T-helper 17 cell (primary cell): ENCODE data around the gene CDA. TPM values are rescaled to one million over a fixed set of nuclear protein-coding genes. Genes with fewer than 3 reads are reported as not detected.

Source experiments
- ATAC-seq: fragments of 150-1000 bp; cut with Tn5 transposase; 2 replicates; pipeline ENCODE4 v1.10.0; 2021; ENCODE audit warnings: mild to moderate bottlenecking, moderate library complexity
- DNase-seq, 3 donors: peaks; one replicate each; pipeline versions ENCODE4 v3.0.0 to v3.0.0-alpha.2; 2020 to 2021
- H3K9me3 ChIP-seq: one replicate; pipeline ENCODE4 v1.7.0; 2013; ENCODE audit warnings: low read length, mild to moderate bottlenecking; ENCODE audit not compliant: control insufficient read depth, poor library complexity, severe bottlenecking
- H3K27ac Mint-ChIP-seq: one replicate; pipeline ENCODE4 v1.8.0; 2022; ENCODE audit warnings: mild to moderate bottlenecking, moderate library complexity, mixed read lengths
- H3K27me3 Mint-ChIP-seq: one replicate; pipeline ENCODE4 v1.8.0; 2022; ENCODE audit warnings: mixed read lengths
- H3K36me3 Mint-ChIP-seq: one replicate; pipeline ENCODE4 v1.8.0; 2022; ENCODE audit warnings: low read depth, mixed read lengths
- H3K4me1 Mint-ChIP-seq: one replicate; pipeline ENCODE4 v1.8.0; 2022; ENCODE audit warnings: mild to moderate bottlenecking, mixed read lengths
- H3K4me3 Mint-ChIP-seq: one replicate; pipeline ENCODE4 v1.8.0; 2022; ENCODE audit warnings: mild to moderate bottlenecking, moderate library complexity, mixed read lengths
- total RNA-seq, 4 donors: library from RNA in 2 of 4; stranded (reverse) in 2 of 4; gene quantifications; one replicate each; pipeline ENCODE4 v1.2.3 and lab custom pipeline; 2022 to 2026

The CDA gene
- total RNA-seq, 2 donors from 2014 or later, result 1.1 TPM; not detected in 1

DNA sequence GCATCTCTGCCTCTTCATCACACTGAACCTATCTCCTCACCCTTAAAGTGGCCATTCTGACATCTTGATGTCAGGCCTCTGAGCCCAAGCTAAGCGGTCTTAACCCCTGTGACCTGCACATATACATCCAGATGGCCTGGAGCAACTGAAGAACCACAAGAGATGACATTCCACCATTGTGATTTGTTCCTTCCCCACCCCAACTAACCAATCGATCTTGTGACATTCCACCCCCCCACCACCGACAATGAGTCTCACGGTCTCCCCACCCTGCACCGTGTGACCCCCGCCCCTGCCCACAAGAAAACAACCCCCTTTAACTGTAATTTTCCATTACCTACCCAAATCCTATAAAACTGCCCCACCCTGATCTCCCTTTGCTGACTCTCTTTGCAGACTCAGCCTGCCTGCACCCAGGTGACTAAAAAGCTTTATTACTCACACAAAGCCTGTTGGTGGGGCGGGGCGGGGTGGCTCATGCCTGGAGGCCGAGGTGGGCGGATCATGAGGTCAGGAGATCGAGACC, 23.4 kb downstream of the CDA start:
- Mint-ChIP-seq H3K4me3 (no peak overlapping the region), H3K27me3 (peaks cover 42% of the 10 kb centered on the region), H3K36me3 (no peaks in the 10 kb centered on the region), H3K27ac (no peak overlapping the region), H3K4me1 (no peaks in the 10 kb centered on the region)
- DNase-seq (no peak), ATAC-seq (no peak)
- no peaks in the 10 kb centered on the region for H3K9me3 ChIP-seq

DNA sequence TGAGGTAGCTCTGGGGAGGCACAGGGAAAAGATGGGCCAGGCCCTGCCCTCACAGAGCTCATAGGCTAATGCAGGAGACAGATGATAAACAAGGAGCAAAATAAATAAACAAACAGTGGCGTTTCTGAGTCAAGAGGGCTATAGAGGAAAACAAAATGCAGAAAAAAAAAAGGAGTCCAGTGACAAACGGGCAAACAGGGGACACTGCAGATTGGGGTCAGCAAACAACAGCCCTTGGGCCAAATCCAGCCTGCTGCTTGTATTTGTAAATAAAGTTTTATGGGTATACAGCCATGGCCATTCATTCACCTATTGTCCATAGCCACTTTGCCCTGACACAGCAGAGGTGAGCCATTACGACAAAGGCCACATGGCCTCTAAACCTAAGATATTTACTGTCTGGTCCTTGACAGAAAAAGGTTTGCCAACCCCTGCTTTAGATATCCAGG, 25.3 kb downstream of the CDA start:
- ATAC-seq (no peak), DNase-seq (no peak)
- peaks cover 41% of the 10 kb centered on the region for H3K27me3 Mint-ChIP-seq
- H3K4me1 Mint-ChIP-seq, result peaks cover 3% of the 10 kb centered on the region
- no peaks in the 10 kb centered on the region for H3K36me3 Mint-ChIP-seq
- no peaks in the 10 kb centered on the region for H3K9me3 ChIP-seq
- no peak overlapping the region for H3K27ac Mint-ChIP-seq
- no peak overlapping the region for H3K4me3 Mint-ChIP-seq

- Mint-ChIP-seq H3K4me1 (peaks cover 3% of the 10 kb centered on the region), H3K36me3 (no peaks in the 10 kb centered on the region), H3K4me3 (no peak overlapping the region), H3K27ac (no peak overlapping the region), H3K27me3 (peaks cover 49% of the 10 kb centered on the region)
- H3K9me3 ChIP-seq, result no peaks in the 10 kb centered on the region
- DNase-seq (no peak), ATAC-seq (no peak)
Measured at GRCh38 chr1:20615946-20616846, 27.3 kb downstream of the CDA start.

GRCh38 chr1:20616847-20617487, 28.1 kb downstream of the CDA start:
- no peaks in the 10 kb centered on the region for H3K9me3 ChIP-seq
- ATAC-seq, result no peak
- Mint-ChIP-seq H3K27me3 (peaks cover 47% of the 10 kb centered on the region), H3K4me1 (peaks cover 3% of the 10 kb centered on the region), H3K4me3 (no peak overlapping the region), H3K27ac (no peak overlapping the region), H3K36me3 (no peaks in the 10 kb centered on the region)
- no peak for DNase-seq

DNA sequence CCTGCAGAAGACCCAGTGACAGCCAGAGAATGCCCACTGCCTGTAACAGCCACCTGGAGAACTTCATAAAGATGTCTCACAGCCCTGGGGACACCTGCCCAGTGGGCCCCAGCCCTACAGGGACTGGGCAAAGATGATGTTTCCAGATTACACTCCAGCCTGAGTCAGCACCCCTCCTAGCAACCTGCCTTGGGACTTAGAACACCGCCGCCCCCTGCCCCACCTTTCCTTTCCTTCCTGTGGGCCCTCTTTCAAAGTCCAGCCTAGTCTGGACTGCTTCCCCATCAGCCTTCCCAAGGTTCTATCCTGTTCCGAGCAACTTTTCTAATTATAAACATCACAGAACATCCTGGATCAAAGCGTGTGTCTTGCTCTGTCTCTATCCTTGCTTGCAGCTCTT, 29.7 kb downstream of the CDA start:
- H3K27me3 Mint-ChIP-seq, result peaks cover 42% of the 10 kb centered on the region
- H3K4me3 Mint-ChIP-seq, result no peak overlapping the region
- ATAC-seq, result no peak
- DNase-seq, result no peak
- H3K9me3 ChIP-seq, result no peaks in the 10 kb centered on the region
- peaks cover 3% of the 10 kb centered on the region for H3K4me1 Mint-ChIP-seq
- no peak overlapping the region for H3K27ac Mint-ChIP-seq
- H3K36me3 Mint-ChIP-seq, result no peaks in the 10 kb centered on the region

DNA sequence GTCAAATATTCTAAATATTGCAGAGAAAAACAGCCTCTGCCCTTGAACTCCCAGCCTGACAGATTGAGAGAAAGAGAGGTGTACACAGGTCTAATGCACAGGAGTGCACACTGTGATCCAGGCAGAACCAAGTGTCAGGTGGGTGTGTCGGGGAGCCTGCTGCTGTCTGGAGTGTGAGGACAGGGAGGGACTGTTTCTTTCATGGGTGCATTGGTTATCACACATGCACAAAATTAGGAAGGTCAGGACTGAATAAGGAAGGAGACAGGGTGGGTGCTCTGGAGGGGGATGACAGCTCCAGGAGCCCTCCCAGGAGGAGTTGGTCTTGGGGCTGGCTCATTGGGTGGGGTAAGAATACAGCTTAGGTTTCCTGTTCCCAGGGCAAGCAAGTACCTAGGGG, 31.1 kb downstream of the CDA start:
- no peak for DNase-seq
- peaks cover 3% of the 10 kb centered on the region for H3K4me1 Mint-ChIP-seq
- H3K36me3 Mint-ChIP-seq, result no peaks in the 10 kb centered on the region
- H3K9me3 ChIP-seq, result no peaks in the 10 kb centered on the region
- peaks cover 33% of the 10 kb centered on the region for H3K27me3 Mint-ChIP-seq
- ATAC-seq, result no peak
- no peak overlapping the region for H3K27ac Mint-ChIP-seq
- no peak overlapping the region for H3K4me3 Mint-ChIP-seq

GRCh38 chr1:20621012-20621411, 32.1 kb downstream of the CDA start:
- Mint-ChIP-seq H3K4me1 (peaks cover 3% of the 10 kb centered on the region), H3K27ac (no peak overlapping the region), H3K27me3 (peaks cover 33% of the 10 kb centered on the region), H3K36me3 (no peaks in the 10 kb centered on the region), H3K4me3 (no peak overlapping the region)
- no peaks in the 10 kb centered on the region for H3K9me3 ChIP-seq
- ATAC-seq (no peak), DNase-seq (no peak)

- no peak overlapping the region for H3K27ac Mint-ChIP-seq
- ATAC-seq (no peak), DNase-seq (no peak)
- H3K9me3 ChIP-seq, result no peaks in the 10 kb centered on the region
- no peaks in the 10 kb centered on the region for H3K4me1 Mint-ChIP-seq
- no peak overlapping the region for H3K4me3 Mint-ChIP-seq
- H3K36me3 Mint-ChIP-seq, result no peaks in the 10 kb centered on the region
- peaks cover 3% of the 10 kb centered on the region for H3K27me3 Mint-ChIP-seq
Measured at GRCh38 chr1:20624709-20625108, 35.8 kb downstream of the CDA start.

DNA sequence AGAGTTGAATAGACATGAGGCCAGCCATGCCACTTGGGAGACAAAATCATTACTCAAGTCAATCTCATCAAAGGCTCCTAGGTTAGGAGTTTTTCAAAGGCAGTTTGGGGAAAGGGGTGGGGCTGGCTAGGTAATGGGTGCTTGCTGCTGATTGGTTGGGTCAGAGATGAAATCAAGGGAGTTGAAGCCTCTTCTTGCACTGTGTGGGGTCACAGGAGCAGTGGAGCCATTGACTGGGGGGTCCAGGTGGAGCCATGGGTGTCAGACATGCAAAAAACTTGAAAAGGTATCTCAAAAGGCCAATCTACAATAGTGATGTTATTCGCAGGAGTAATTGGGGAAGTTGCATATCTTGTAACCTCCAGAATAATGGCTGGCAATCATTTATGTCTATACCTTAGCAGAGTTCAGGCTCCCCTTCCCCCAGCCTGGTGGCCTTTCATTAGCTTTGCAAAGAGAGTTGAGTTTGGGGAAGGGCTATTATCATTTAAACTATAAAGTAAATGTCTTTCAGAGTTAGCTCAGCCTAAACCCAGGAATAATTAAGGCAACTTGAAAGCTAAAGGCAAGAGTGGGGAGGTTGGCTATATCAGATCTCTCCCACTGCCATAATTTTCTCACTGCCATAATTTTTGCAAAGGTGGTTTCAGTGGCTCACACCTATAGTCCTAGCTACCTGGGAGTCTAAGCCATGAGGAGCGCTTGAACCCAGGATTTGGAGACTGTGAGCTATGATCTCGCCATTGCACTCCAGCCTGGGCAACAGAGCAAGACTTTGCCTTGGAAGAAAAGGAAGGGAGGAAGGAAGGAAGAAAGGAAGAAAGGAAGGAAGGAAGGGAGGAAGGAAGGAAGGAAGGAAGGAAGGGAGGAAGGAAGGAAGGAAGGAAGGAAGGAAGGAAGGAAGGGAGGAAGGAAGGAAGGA, 36.5 kb downstream of the CDA start:
- H3K27ac Mint-ChIP-seq, result no peak overlapping the region
- DNase-seq, result no peak
- no peaks in the 10 kb centered on the region for H3K27me3 Mint-ChIP-seq
- no peaks in the 10 kb centered on the region for H3K9me3 ChIP-seq
- no peak for ATAC-seq
- no peaks in the 10 kb centered on the region for H3K36me3 Mint-ChIP-seq
- no peaks in the 10 kb centered on the region for H3K4me1 Mint-ChIP-seq
- no peak overlapping the region for H3K4me3 Mint-ChIP-seq

DNA sequence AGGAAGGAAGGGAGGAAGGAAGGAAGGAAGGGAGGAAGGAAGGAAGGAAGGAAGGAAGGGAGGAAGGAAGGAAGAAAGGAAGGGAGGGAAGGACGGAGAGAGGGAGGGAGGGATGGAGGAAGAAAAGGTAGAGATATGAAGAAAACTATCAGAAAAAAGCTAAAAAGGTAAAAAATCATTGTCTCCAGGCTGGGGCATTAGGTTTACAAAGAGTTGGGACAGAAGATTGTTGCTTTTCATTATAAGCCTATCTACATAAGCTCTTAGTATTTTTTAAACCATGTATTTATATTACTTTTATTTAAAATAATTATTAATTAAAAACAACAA, 37.2 kb downstream of the CDA start:
- ATAC-seq, result no peak
- H3K4me3 Mint-ChIP-seq, result no peak overlapping the region
- H3K4me1 Mint-ChIP-seq, result no peaks in the 10 kb centered on the region
- H3K36me3 Mint-ChIP-seq, result no peaks in the 10 kb centered on the region
- H3K27me3 Mint-ChIP-seq, result no peaks in the 10 kb centered on the region
- no peak overlapping the region for H3K27ac Mint-ChIP-seq
- no peak for DNase-seq
- H3K9me3 ChIP-seq, result no peaks in the 10 kb centered on the region

DNA sequence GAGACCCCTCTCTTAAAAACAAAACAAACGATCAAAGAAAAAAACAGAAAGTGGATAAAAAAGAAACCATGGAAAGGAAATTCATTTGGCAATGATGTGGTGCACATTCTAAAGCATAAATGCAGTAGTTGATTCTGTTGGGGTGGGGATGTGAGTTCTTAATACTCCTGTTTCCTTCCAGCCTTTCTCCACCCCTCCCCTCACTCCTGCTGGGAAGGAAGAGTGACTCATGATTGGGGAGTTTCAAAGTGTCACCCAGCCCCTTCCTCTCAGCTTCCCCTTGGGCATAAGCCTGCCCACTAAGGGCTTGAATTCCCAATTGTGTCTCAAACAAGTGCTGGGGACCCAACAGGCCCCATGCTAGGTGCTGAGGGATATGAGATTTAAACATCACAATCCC, 37.6 kb downstream of the CDA start:
- H3K27ac Mint-ChIP-seq, result no peak overlapping the region

GRCh38 chr1:20630729-20631128, 41.8 kb downstream of the CDA start:
- DNase-seq (no peak), ATAC-seq (no peak)
- Mint-ChIP-seq H3K27me3 (peaks cover 4% of the 10 kb centered on the region), H3K4me3 (no peak overlapping the region), H3K4me1 (peaks cover 8% of the 10 kb centered on the region), H3K36me3 (no peaks in the 10 kb centered on the region), H3K27ac (no peak overlapping the region)
- no peaks in the 10 kb centered on the region for H3K9me3 ChIP-seq

More for the DNA sequence above, 37.6 kb downstream of the CDA start:
- Mint-ChIP-seq H3K4me1 (no peaks in the 10 kb centered on the region), H3K36me3 (no peaks in the 10 kb centered on the region), H3K27me3 (no peaks in the 10 kb centered on the region), H3K4me3 (no peak overlapping the region)
- no peaks in the 10 kb centered on the region for H3K9me3 ChIP-seq
- no peak for ATAC-seq
- no peak for DNase-seq

DNA sequence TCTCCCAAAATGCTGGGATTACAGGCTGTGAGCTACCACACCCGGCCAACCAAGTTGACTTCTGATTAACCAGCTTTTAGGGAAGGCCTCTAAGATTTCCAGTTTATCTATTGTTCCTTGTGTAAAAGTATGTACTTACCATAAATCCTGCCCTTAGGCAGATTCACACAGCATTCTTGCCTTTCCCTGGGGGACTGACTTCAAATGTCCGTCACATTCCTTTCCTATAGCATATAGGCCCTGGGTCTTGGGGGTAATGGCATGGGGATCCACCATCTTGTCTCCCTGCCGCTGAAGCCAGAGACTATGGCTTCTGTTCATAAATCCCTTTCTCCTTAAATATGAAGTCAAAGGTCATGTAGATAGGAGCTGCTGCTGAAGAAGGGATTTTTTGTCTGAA, 43.5 kb downstream of the CDA start:
- Mint-ChIP-seq H3K4me3 (no peak overlapping the region), H3K36me3 (no peaks in the 10 kb centered on the region), H3K27me3 (peaks cover 4% of the 10 kb centered on the region), H3K27ac (no peak overlapping the region), H3K4me1 (peaks cover 14% of the 10 kb centered on the region)
- ATAC-seq, result no peak
- no peaks in the 10 kb centered on the region for H3K9me3 ChIP-seq
- no peak for DNase-seq
